Keratinocyte (primary cell): ENCODE measurements around the gene LEFTY2. TPM values are rescaled to one million over a fixed set of nuclear protein-coding genes. Genes with fewer than 3 reads are reported as not detected.
"Not testable (repeated sequence)": the region's sequence is repeated elsewhere in the genome, so short reads cannot be mapped to it uniquely, and the experiment has no call there.

Experiments used
- DNase-seq: peaks from one replicate; pipeline ENCODE4 v3.0.0-alpha.2; 2011; ENCODE audit warnings: low read depth, missing footprints, low spot score
- FAIRE-seq: peaks from 2 replicates; lab custom pipeline; 2011; peaks lifted over from hg19 to GRCh38; lab: Jason Lieb, UNC
- H2AFZ ChIP-seq: 2 replicates; pipeline ENCODE4 v1.6.0; 2012; ENCODE audit warnings: low read length, control low read depth, inconsistent platforms; ENCODE audit not compliant: control insufficient read depth
- H3K27ac ChIP-seq: 2 replicates; pipeline ENCODE4 v1.5.1; 2011; ENCODE audit warnings: low read length; ENCODE audit not compliant: control insufficient read depth, insufficient read depth
- H3K27me3 ChIP-seq: 3 replicates; pipeline ENCODE4 v1.6.0; 2011; ENCODE audit warnings: low read length; ENCODE audit not compliant: control insufficient read depth, insufficient read depth; ENCODE audit errors: extremely low read depth
- H3K36me3 ChIP-seq, 2 experiments: 2 replicates in 1 of 2; 3 replicates in 1 of 2; pipeline ENCODE4 v1.5.1; 2011; ENCODE audit warnings: low read length in 2 of 2, mild to moderate bottlenecking in 1 of 2; ENCODE audit not compliant: control insufficient read depth in 2 of 2, insufficient read depth in 2 of 2; ENCODE audit errors: extremely low read depth in 1 of 2
- H3K4me1 ChIP-seq: 3 replicates; pipeline ENCODE4 v1.5.1; 2011; ENCODE audit warnings: low read length; ENCODE audit not compliant: control insufficient read depth, insufficient read depth; ENCODE audit errors: extremely low read depth
- H3K4me2 ChIP-seq: 3 replicates; pipeline ENCODE4 v1.6.0; 2011; ENCODE audit warnings: low read depth, low read length; ENCODE audit not compliant: control insufficient read depth, insufficient read depth; ENCODE audit errors: extremely low read depth
- H3K4me3 ChIP-seq, 3 experiments: fragments of 200-600 bp in 1 of 3; sonication (generic) in 1 of 3; 2 replicates in 2 of 3; 3 replicates in 1 of 3; pipeline ENCODE4 v1.5.1; 2011 to 2016; ENCODE audit warnings: low read length in 3 of 3, mild to moderate bottlenecking in 3 of 3, control low read depth in 2 of 3, inconsistent platforms in 1 of 3, low read depth in 1 of 3, mixed read lengths in 1 of 3, mixed run types in 1 of 3, moderate library complexity in 1 of 3; ENCODE audit not compliant: control insufficient read depth in 2 of 3, insufficient read depth in 2 of 3; ENCODE audit errors: extremely low read depth in 1 of 3
- H3K79me2 ChIP-seq: 2 replicates; pipeline ENCODE4 v1.6.0; 2012; ENCODE audit warnings: low read length; ENCODE audit not compliant: control insufficient read depth, insufficient read depth
- H3K9ac ChIP-seq: 3 replicates; pipeline ENCODE4 v1.6.0; 2011; ENCODE audit warnings: low read length; ENCODE audit not compliant: control insufficient read depth, insufficient read depth; ENCODE audit errors: extremely low read depth
- H3K9me1 ChIP-seq: 3 replicates; pipeline ENCODE4 v1.6.0; 2011; ENCODE audit warnings: low read length; ENCODE audit not compliant: control insufficient read depth, insufficient read depth; ENCODE audit errors: extremely low read depth
- H3K9me3 ChIP-seq: 2 replicates; pipeline ENCODE4 v1.5.1; 2012; ENCODE audit warnings: low read depth, low read length; ENCODE audit not compliant: control insufficient read depth
- H4K20me1 ChIP-seq: 3 replicates; pipeline ENCODE4 v1.6.0; 2011; ENCODE audit warnings: low read length; ENCODE audit not compliant: control insufficient read depth, insufficient read depth; ENCODE audit errors: extremely low read depth
- CTCF ChIP-seq, 3 experiments: IDR thresholded peaks in 1 of 3; conservative IDR thresholded peaks in 1 of 3; optimal IDR thresholded peaks in 1 of 3; 2 replicates in 2 of 3; 3 replicates in 1 of 3; pipeline versions ENCODE3 to v1.5.1; 2011; ENCODE audit warnings: low read length in 3 of 3, mild to moderate bottlenecking in 3 of 3, moderate library complexity in 2 of 3, control low read depth in 1 of 3, inconsistent platforms in 1 of 3; ENCODE audit not compliant: insufficient read depth in 2 of 3; ENCODE audit errors: extremely low read depth in 1 of 3
- dilution Hi-C: fragments of 300-500 bp; cut with MboI; formaldehyde crosslinking; loops from one replicate; pipeline ENCODE4 v1.7.0; 2020; ENCODE audit warnings: low sequenced_read_pairs; ENCODE audit not compliant: extremely low pct_ligation_motif_present
- polyA plus RNA-seq, 5 experiments: library from polyadenylated mRNA; depleted of rRNA in 3 of 5; stranded (reverse) in 3 of 5; stranded (forward) in 1 of 5; unstranded in 1 of 5; fragments of >200 nt; gene quantifications; 1 replicate in 1 of 5; 2 replicates in 3 of 5; 3 replicates in 1 of 5; pipeline versions ENCODE4 v1.2.1 to v1.2.3, GENCODE V29; 2011 to 2012; ENCODE audit warnings: missing spikeins in 2 of 5, low read depth in 1 of 5, low replicate concordance in 1 of 5

Gene LEFTY2
- polyA plus RNA-seq, 1 donor (not counting 4 experiments of a cell fraction or from before 2014, with no cell fraction given), result not detected

DNA sequence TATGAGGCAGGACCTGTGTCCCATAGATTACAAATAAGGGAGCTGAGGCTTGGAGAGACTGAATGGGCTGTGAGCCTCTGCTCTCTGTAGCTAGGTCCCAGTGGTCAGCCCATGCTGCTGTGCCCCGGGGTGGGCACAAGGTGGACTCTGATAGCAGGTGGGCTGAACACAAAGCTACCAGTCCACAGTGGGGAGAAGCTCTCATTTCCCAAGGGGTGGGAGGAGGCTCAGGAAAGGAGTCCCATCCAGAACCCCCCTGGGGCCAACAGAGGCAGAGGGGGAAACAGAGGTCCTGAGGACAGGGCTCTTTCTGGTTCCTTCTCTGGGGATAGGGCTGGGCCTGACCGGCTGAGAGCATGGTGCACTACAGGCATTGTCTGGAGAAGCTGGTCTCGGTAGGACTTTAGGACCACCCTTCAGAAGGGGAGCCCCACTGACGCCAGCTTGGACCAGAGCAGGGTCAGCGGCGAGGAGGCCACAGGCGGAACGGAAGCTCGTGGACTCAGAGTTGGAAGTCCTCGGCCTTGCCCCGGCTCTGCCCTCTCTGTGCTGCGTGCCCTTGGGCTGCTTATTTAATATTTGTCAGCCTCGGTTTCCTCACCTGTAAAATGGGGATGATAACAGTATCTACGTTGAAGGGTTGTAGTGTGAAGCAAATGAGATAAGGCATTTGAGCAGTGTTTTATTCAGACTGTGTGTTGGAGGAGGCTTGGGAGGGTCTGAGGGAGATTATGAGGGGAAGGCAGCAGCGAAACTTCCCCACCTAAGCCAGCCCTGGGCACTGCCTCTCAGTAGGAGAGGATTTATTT lies 31.5 kb upstream of the LEFTY2 start:
- no peak overlapping the region for H3K9ac ChIP-seq
- DNase-seq (no peak), FAIRE-seq (no peak)
- no peak overlapping the region for H2AFZ ChIP-seq
- no peaks in the 10 kb centered on the region for H3K79me2 ChIP-seq
- H3K9me1 ChIP-seq, result no peaks in the 10 kb centered on the region
- H3K27ac ChIP-seq, result no peak overlapping the region
- TF ChIP-seq CTCF (optimal IDR thresholded peaks at IDR 0.05 in 1 of 3, IDR thresholded peaks at IDR 0.05 in 1 of 3, conservative IDR thresholded peaks at IDR 0.05 in 1 of 3; ENCODE audit: extremely low read depth in 1 of 3, insufficient read depth in 2 of 3, low read length in 3 of 3), result no peak
- no peak overlapping the region for H3K4me3 ChIP-seq
- no peaks in the 10 kb centered on the region for H4K20me1 ChIP-seq
- H3K36me3 ChIP-seq, result no peaks in the 10 kb centered on the region
- H3K27me3 ChIP-seq, result no peaks in the 10 kb centered on the region
- dilution Hi-C loops, result no loop called here
- no peaks in the 10 kb centered on the region for H3K9me3 ChIP-seq
- no peaks in the 10 kb centered on the region for H3K4me1 ChIP-seq
- H3K4me2 ChIP-seq, result no peak overlapping the region

DNA sequence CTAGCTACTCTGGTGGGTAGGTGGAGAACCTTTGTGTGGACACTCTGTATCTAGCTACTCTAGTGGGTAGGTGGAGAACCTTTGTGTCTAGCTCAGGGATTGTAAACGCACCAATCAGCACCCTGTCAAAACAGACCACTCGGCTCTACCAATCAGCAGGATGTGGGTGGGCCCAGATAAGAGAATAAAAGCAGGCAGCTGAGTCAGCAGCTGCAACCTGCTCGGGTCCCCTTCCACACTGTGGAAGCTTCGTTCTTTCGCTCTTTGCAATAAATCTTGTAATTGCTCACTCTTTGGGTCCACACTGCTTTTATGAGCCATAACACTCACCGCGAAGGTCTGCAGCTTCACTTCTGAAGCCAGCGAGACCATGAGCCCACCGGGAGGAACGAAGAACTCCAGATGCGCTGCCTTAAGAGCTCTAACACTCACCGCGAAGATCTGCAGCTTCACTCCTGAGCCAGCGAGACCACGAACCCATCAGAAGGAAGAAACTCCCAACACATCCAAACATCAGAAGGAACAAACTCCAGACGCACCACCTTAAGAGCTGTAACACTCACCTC lies 29.7 kb upstream of the LEFTY2 start:
- H3K9me1 ChIP-seq, H3K9me3 ChIP-seq, H3K4me1 ChIP-seq, H3K9ac ChIP-seq, H3K4me2 ChIP-seq, DNase-seq, H4K20me1 ChIP-seq, H3K4me3 ChIP-seq, H3K36me3 ChIP-seq, FAIRE-seq, H2AFZ ChIP-seq, H3K27me3 ChIP-seq, H3K79me2 ChIP-seq, dilution Hi-C loops, H3K27ac ChIP-seq: not testable (repeated sequence)

- H3K9me1 ChIP-seq, H2AFZ ChIP-seq, H3K9ac ChIP-seq, H3K4me1 ChIP-seq, DNase-seq, H3K79me2 ChIP-seq, H3K9me3 ChIP-seq, H3K27ac ChIP-seq, H3K27me3 ChIP-seq, H4K20me1 ChIP-seq, dilution Hi-C loops, H3K36me3 ChIP-seq, FAIRE-seq, H3K4me3 ChIP-seq, H3K4me2 ChIP-seq: not testable (repeated sequence)
Observed at GRCh38 chr1:225969751-225970150, 28.7 kb upstream of the LEFTY2 start.
